Stimulated activated naive CD8-positive, alpha-beta T cell treated with anti-CD3 and anti-CD28 coated beads, Interleukin-15, amount 100 ng/mL, for 72 hours (primary cell): ENCODE data around the gene SEMA5A.
A peak's percentile ranks its signal among the peaks of the same experiment; 100 is the strongest.

Source experiments
- ATAC-seq: fragments of 150-1000 bp; cut with Tn5 transposase; 2 replicates; pipeline ENCODE4 v1.10.0; 2021; ENCODE audit warnings: mild to moderate bottlenecking, moderate library complexity
- DNase-seq, 2 donors: peaks; one replicate each; pipeline ENCODE4 v3.0.0; 2021 to 2022
- H3K27ac Mint-ChIP-seq, 2 donors: one replicate each; pipeline ENCODE4 v1.8.0; 2022; ENCODE audit warnings: mild to moderate bottlenecking in 2 of 2, mixed read lengths in 2 of 2, moderate library complexity in 2 of 2
- H3K27me3 Mint-ChIP-seq: one replicate; pipeline ENCODE4 v1.8.0; 2022; ENCODE audit warnings: mixed read lengths
- H3K4me1 Mint-ChIP-seq: one replicate; pipeline ENCODE4 v1.8.0; 2022; ENCODE audit warnings: mild to moderate bottlenecking, mixed read lengths
- H3K4me3 Mint-ChIP-seq, 2 donors: one replicate each; pipeline ENCODE4 v1.8.0; 2022; ENCODE audit warnings: mild to moderate bottlenecking in 2 of 2, mixed read lengths in 2 of 2, moderate library complexity in 1 of 2
- H3K9me3 Mint-ChIP-seq, 2 donors: one replicate each; pipeline ENCODE4 v1.8.0; 2022; ENCODE audit warnings: mixed read lengths in 2 of 2

The SEMA5A gene

DNA sequence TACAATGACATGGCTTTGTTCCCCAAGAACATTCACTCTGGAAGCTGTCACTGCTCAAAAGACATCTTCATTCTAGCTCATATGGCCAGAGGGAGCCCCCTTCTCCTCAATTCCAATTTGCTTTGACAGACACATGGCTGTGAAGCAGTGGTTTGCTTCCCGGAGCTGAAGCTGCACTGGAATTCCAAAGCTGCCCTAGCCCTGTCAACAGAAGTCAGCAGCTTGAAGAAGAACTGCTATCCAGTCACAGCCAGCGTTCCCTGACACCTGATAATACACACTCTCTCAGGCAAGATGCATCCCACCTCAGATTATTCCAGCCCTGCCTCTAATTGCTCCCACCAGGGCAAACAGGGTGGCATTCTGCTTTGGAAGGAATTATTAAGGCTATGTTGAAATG is 93.7 kb downstream of the SEMA5A start:
- ATAC-seq (no peak), DNase-seq (no peak)
- Mint-ChIP-seq H3K27me3 (no peaks in the 10 kb centered on the region), H3K9me3 (peaks cover 4 to 24% of the 10 kb centered on the region in 2 donors), H3K4me3 (no peak overlapping the region), H3K27ac (no peak overlapping the region), H3K4me1 (no peaks in the 10 kb centered on the region)

GRCh38 chr5:9451037-9451436 is 94.8 kb downstream of the SEMA5A start:
- no peaks in the 10 kb centered on the region for H3K27me3 Mint-ChIP-seq
- H3K27ac Mint-ChIP-seq, result no peak overlapping the region
- no peaks in the 10 kb centered on the region for H3K4me1 Mint-ChIP-seq
- ATAC-seq, result no peak
- no peak for DNase-seq
- H3K9me3 Mint-ChIP-seq, result peaks cover 4 to 24% of the 10 kb centered on the region in 2 donors
- H3K4me3 Mint-ChIP-seq, result no peak overlapping the region

DNA sequence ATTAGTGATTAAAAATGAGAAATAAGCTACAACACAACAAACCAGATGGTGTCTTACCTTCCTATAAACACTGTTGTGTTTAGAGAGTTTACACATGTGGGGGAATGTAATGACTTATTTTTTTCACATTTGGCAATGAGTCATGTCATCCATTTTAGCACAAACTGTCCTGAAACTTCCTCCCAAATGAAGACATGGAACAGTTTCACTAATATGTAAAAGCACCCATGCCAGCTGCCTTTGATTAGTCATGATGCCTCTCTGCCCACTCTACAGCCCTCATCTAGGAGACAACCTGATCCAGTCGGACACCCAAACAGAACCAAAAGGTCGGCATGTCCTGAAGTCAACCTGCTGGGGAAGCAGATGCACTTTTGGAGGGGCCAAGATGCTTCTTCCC is 98.2 kb downstream of the SEMA5A start:
- Mint-ChIP-seq H3K4me3 (no peak overlapping the region), H3K9me3 (peaks cover 4 to 24% of the 10 kb centered on the region in 2 donors), H3K27me3 (no peaks in the 10 kb centered on the region), H3K4me1 (no peaks in the 10 kb centered on the region), H3K27ac (no peak overlapping the region)
- no peak for DNase-seq
- ATAC-seq, result no peak

- DNase-seq (no peak), ATAC-seq (no peak)
- H3K4me3 Mint-ChIP-seq, result no peak overlapping the region
- no peak overlapping the region for H3K27ac Mint-ChIP-seq
- H3K27me3 Mint-ChIP-seq, result no peaks in the 10 kb centered on the region
- peaks cover 8 to 35% of the 10 kb centered on the region in 2 donors for H3K9me3 Mint-ChIP-seq
- no peaks in the 10 kb centered on the region for H3K4me1 Mint-ChIP-seq
These were observed 100.0 kb downstream of the SEMA5A start for GRCh38 chr5:9445826-9446388.

DNA sequence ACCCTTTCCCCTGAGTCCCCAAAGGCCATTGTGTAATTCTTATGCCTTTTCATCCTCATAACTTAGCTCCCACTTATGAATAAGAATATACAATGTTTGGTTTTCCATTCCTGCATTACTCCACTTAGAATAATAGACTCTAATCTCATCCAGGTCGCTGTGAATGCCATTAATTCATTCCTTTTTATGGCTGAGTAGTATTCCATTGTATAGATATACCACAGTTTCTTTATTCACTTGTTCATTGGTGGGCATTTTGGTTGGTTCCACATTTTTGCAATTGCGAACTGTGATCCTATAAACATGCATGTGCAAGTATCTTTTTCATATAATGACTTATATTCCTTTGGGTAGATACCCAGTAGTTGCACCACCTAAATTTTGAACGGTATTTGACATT is 101.5 kb downstream of the SEMA5A start:
- peaks cover 8 to 28% of the 10 kb centered on the region in 2 donors for H3K9me3 Mint-ChIP-seq
- H3K27me3 Mint-ChIP-seq, result no peaks in the 10 kb centered on the region
- H3K4me3 Mint-ChIP-seq, result no peak overlapping the region
- no peak overlapping the region for H3K27ac Mint-ChIP-seq
- ATAC-seq, result no peak
- DNase-seq, result no peak
- H3K4me1 Mint-ChIP-seq, result no peaks in the 10 kb centered on the region

GRCh38 chr5:9441610-9442009 is 104.3 kb downstream of the SEMA5A start:
- Mint-ChIP-seq H3K4me1 (no peaks in the 10 kb centered on the region), H3K27ac (no peak overlapping the region), H3K9me3 (peaks cover 8 to 11% of the 10 kb centered on the region in 2 donors), H3K27me3 (no peaks in the 10 kb centered on the region), H3K4me3 (no peak overlapping the region)
- ATAC-seq (no peak), DNase-seq (no peak)

DNA sequence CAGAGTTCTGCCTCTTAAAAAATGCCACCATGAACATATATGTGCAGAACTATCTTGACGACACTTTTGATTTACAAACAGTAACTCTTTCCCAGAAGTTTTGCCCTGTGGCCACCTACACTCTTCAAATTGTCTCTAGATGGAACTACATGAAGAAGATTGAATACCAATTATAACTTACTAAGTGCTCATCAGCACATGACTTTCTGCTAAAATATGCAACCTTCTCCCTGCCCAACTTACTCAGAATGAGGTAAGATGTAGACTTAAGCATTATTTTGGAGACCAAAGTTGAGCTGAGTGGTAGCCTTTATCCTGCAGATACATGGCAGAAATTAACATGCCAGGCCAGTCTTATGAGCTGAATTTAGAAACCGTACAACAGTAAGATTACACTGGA is 105.4 kb downstream of the SEMA5A start:
- no peaks in the 10 kb centered on the region for H3K4me1 Mint-ChIP-seq

DNA sequence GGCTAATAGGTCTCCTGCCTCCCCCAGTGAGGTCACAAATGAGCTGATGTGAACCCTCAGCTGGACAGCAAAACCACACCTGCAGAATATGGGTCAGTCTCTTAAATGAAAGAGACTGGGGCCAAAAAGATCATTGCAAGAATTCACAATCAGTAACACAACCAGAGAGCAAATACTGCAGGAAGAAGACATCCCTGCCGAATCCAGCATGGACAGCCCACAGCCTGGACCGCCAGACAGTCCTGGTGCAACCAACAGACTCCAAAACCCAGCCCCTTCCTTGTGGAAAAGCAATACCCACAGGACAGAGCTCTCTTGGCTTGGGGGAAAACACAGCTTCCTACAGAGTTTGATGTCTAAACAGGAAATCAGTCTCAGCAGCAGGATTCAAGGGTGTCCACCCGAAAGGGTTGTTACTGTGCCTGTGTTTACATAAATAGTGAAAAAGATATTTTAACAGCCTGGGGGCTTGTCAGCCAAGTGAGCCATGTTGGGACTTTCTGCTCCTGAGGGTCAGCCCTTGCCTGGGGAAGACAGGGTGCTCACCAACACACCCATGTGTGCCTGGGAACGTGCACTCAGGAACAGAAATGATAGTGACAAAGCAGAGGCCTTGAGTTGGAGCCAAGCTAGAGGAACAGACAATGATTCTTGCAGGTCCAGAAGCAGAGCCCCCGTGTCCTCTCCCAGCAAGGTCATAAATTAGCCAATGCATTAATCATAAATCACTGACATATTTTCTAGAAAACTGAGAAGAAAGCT is 106.2 kb downstream of the SEMA5A start:
- Mint-ChIP-seq H3K27me3 (no peaks in the 10 kb centered on the region), H3K4me1 (no peaks in the 10 kb centered on the region), H3K9me3 (peaks cover 8 to 11% of the 10 kb centered on the region in 2 donors), H3K27ac (no peak overlapping the region), H3K4me3 (no peak overlapping the region)
- DNase-seq (no peak), ATAC-seq (no peak)

More for the DNA sequence above, 105.4 kb downstream of the SEMA5A start:
- no peak for DNase-seq
- H3K4me3 Mint-ChIP-seq, result no peak overlapping the region
- peaks cover 8 to 11% of the 10 kb centered on the region in 2 donors for H3K9me3 Mint-ChIP-seq
- no peak overlapping the region for H3K27ac Mint-ChIP-seq
- H3K27me3 Mint-ChIP-seq, result no peaks in the 10 kb centered on the region
- no peak for ATAC-seq

GRCh38 chr5:9438596-9439354 is 107.1 kb downstream of the SEMA5A start:
- no peaks in the 10 kb centered on the region for H3K27me3 Mint-ChIP-seq
- ATAC-seq (no peak), DNase-seq (no peak)
- peaks cover 8 to 11% of the 10 kb centered on the region in 2 donors for H3K9me3 Mint-ChIP-seq
- no peak overlapping the region for H3K4me3 Mint-ChIP-seq
- no peaks in the 10 kb centered on the region for H3K4me1 Mint-ChIP-seq
- no peak overlapping the region for H3K27ac Mint-ChIP-seq

DNA sequence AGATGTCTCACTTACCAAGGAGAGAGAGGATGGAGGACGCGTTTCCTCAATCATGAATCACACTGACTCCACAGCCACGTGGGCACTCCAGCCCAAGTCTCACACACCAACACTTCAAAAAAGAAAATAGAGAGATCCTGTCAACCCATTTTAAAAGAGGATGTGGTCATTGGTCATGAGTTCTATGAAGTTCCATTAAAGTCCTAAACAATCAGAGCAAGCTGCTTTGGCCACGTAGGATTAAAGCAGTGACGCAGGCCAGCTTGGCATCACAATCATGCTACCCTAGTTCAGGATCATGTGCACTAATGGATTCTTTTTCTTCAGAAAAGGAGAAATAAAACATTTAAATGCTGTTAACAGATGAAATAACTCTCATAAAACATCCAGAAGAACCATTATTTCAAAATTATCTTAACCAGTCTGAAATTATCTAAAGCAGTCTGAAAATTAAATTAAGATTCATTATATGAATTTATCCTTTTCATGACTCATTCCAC is 108.1 kb downstream of the SEMA5A start:
- no peak overlapping the region for H3K4me3 Mint-ChIP-seq
- no peak for DNase-seq
- H3K4me1 Mint-ChIP-seq, result no peaks in the 10 kb centered on the region
- peaks cover 8 to 11% of the 10 kb centered on the region in 2 donors for H3K9me3 Mint-ChIP-seq
- H3K27me3 Mint-ChIP-seq, result no peaks in the 10 kb centered on the region
- no peak overlapping the region for H3K27ac Mint-ChIP-seq
- ATAC-seq, result no peak

GRCh38 chr5:9431496-9432258 is 114.2 kb downstream of the SEMA5A start:
- H3K27me3 Mint-ChIP-seq, result no peaks in the 10 kb centered on the region
- H3K4me1 Mint-ChIP-seq, result no peaks in the 10 kb centered on the region
- no peaks in the 10 kb centered on the region for H3K9me3 Mint-ChIP-seq
- no peak overlapping the region for H3K4me3 Mint-ChIP-seq
- ATAC-seq, result no peak
- DNase-seq, result no peak
- peak overlapping the region in 1 of 2 donors; percentile 73 for H3K27ac Mint-ChIP-seq

DNA sequence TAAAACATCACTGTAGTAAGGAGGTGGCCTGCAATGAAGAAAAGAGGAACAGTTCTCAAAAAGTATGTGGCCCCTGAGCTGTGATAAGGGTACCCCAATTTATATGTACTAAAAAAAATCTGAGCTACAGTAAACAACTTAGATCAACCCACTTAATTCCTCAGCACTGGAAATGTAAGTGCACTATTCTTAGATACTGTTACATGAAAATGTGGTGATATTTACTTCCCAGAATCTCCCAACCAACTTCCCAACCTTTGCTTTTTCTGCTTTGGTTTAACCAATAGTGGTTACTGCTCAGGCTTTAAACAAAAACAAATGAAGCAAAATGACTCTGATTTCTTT is 114.8 kb downstream of the SEMA5A start:
- ATAC-seq (no peak), DNase-seq (no peak)
- no peak overlapping the region for H3K27ac Mint-ChIP-seq
- H3K4me1 Mint-ChIP-seq, result no peaks in the 10 kb centered on the region
- H3K27me3 Mint-ChIP-seq, result no peaks in the 10 kb centered on the region
- H3K9me3 Mint-ChIP-seq, result no peaks in the 10 kb centered on the region
- no peak overlapping the region for H3K4me3 Mint-ChIP-seq

DNA sequence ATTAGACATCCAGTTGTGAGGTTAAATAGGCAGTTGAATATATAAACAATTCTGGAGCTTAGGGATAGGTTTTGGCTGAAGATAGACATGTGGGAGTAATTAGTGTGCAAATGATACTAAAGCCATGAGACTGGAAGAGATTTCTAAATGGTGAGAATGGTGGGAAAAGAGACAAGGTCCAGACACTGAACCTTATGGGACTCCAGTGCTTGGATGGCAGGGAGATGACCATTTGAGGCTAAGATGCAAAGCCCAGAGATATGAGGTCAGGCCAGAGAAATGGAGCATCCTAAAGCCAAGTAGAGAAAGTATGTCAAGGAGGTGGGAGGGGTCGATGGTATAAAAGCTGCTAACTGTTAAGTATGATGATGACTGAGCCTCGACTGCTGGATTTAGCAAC is 115.6 kb downstream of the SEMA5A start:
- Mint-ChIP-seq H3K27me3 (no peaks in the 10 kb centered on the region), H3K4me3 (no peak overlapping the region), H3K4me1 (no peaks in the 10 kb centered on the region), H3K27ac (no peak overlapping the region), H3K9me3 (no peaks in the 10 kb centered on the region)
- ATAC-seq (no peak), DNase-seq (no peak)

GRCh38 chr5:9429691-9430215 is 116.1 kb downstream of the SEMA5A start:
- DNase-seq (no peak), ATAC-seq (no peak)
- no peak overlapping the region for H3K4me3 Mint-ChIP-seq
- peaks cover 0 to 5% of the 10 kb centered on the region in 2 donors for H3K9me3 Mint-ChIP-seq
- H3K4me1 Mint-ChIP-seq, result no peaks in the 10 kb centered on the region
- no peaks in the 10 kb centered on the region for H3K27me3 Mint-ChIP-seq
- no peak overlapping the region for H3K27ac Mint-ChIP-seq

GRCh38 chr5:9428272-9428671 is 117.6 kb downstream of the SEMA5A start:
- H3K27me3 Mint-ChIP-seq, result no peaks in the 10 kb centered on the region

More at GRCh38 chr5:9428272-9428671, 117.6 kb downstream of the SEMA5A start:
- ATAC-seq (no peak), DNase-seq (no peak)
- Mint-ChIP-seq H3K4me1 (no peaks in the 10 kb centered on the region), H3K9me3 (peaks cover 0 to 7% of the 10 kb centered on the region in 2 donors), H3K4me3 (no peak overlapping the region), H3K27ac (no peak overlapping the region)
